DMS53 treated with DMSO at 0.1 percent for 48 hours (cell line): ENCODE results near the gene PDE10A.
A peak's percentile ranks its signal among the peaks of the same experiment; 100 is the strongest.
"Not testable (repeated sequence)": the region's sequence is repeated elsewhere in the genome, so short reads cannot be mapped to it uniquely, and the experiment has no call there.

Experiments
- DNase-seq: peaks from one replicate; lab custom pipeline; 2025; ENCODE audit not compliant: unreplicated experiment; lab: John Stamatoyannopoulos, UW

Gene PDE10A

DNA sequence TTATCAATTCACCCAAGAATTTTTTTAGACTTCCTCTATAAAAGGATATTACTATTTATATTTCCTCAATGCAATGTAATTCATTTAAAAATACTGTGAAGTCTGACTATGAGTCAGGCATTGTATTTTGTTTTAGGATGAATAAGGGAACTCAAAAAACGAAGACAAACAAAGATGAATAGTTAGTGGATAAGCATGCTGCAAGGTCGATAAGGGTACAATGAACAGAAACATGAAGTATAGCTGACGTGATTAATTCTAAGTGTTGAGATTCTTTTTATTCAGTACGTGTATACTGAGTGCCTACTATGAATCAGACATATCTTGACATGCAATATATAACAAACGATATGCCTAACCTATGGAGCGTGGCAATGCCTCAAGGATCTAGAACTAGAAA, 105.4 kb downstream of the PDE10A start:
- no peak for DNase-seq

GRCh38 chr6:165556116-165556843, 106.8 kb downstream of the PDE10A start:
- DNase-seq, result peak; percentile 84

DNA sequence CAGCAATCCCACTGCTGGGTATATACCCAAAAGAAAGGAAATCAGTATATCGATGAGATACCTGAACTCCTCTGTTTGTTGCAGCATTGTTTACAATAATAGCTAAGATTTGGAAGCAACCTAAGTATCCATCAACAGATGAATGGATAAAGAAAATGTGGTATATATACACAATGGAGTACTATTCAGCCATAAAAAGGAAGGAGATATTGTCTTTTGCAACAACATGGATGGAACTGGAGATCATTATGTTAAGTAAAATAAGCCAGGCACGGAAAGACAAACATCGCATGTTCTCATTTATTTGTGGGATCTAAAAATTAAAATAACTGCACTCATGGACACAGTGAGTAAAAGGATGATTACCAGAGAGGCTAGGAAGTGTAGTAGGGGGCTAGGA, 108.4 kb downstream of the PDE10A start:
- not testable (repeated sequence) for DNase-seq

GRCh38 chr6:165552248-165552736, 110.7 kb downstream of the PDE10A start:
- no peak for DNase-seq

DNA sequence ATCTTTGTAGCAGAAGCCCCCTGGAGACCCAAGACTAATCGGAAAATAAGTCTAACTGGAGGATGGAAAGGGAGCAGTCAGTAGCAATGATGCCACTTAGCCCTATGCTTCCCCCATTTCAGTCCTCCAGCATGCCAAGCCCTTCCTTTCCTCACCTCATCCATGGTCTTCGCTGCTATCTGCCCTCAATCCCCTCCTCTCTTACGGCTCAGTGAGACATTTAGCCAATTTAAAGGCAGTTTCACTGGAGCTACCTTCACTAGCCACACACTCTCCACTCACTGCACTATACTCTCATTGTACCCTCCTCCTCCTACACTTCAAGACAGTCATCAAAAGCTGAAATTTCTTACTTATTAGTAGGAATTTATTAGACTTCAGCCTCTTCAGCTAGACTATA, 111.2 kb downstream of the PDE10A start:
- no peak for DNase-seq

DNA sequence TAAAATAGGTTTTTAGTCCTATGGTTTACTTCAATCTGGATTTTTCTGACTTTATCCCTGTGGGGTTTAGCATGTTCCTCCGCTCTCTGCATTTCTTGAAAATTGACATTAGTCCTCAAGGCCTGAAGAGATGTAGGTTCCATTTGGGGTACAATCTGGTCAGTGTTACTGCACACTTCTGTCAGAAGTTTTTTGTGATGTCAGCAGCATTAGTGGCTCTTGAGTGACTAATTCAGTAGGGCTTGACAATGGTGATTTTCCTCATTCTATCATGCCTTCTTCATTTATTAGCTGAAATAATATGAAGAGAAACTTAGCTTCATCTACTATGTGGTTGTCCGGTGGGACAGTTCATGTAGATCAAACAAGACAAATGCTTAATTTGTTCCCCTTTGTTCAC, 114.6 kb downstream of the PDE10A start:
- no peak for DNase-seq

- no peak for DNase-seq
Observed at GRCh38 chr6:165545806-165546205, 117.2 kb downstream of the PDE10A start.

DNA sequence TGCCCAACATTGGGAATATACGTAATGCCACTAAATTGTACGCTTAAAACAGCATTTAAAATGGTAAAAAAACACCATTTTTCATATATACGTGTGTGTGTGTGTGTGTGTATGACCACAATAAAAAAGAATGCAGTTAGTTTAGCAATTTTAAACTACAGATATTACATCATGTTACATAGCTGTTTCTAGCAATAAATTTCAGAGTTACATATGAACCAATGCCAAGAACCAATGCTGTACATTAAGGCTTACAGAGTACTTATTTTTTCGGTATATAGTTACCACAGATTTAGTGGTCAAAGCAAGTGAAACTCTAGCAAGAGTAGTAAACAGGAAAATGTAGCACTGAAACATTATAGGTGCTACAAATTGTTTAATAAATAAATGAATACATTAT, 119.3 kb downstream of the PDE10A start:
- DNase-seq, result no peak

GRCh38 chr6:165536911-165537310, 126.1 kb downstream of the PDE10A start:
- DNase-seq, result no peak

DNA sequence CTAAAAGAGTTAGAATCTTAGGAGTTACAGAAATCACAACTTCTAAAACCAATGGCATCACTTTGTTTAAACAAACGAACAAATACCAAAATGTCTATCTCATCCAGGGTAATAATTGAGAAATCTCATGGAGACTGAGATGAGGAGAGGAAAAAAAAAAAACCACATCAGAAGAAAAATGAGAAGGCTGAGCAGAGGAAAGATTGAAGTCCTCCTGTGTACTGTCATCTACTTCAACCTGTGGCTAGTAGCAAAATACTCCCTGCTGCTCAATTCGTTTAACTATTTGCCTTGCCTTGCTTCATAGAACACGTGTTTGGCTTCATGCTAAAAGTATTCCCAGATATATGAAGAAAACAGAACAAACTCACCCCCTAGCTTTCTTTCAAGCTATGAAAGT, 143.7 kb downstream of the PDE10A start:
- DNase-seq, result no peak

DNA sequence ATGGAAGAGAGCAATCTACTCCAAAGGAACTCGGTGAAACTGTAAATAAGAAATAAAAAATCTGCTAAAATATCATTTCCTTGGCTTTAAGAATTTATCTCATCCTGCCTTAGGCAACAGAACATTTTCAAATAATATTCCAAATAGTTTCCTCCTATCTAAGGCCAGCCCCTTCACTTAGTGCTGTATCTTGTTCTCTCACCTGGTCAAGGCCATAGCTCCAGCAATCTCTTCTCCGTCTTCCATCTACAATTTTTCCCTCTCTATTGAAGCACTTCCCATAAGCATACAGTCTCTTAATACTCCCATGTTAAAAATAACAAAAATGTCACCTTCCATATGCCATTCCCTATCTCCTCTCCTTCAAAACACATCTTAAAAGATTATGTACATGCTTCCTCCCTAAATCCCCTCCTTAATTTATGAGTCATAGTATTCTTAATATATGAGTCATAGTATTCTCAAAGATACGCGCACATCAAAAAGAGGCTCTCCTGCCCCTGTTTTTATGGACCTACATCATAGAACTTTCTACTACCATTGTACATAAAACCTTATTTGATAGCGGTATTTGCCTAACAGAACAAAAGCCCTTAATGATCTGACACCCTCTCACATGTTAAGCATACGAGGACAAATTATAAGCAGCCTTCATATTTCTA, 146.9 kb downstream of the PDE10A start:
- DNase-seq, result peak; percentile 2

DNA sequence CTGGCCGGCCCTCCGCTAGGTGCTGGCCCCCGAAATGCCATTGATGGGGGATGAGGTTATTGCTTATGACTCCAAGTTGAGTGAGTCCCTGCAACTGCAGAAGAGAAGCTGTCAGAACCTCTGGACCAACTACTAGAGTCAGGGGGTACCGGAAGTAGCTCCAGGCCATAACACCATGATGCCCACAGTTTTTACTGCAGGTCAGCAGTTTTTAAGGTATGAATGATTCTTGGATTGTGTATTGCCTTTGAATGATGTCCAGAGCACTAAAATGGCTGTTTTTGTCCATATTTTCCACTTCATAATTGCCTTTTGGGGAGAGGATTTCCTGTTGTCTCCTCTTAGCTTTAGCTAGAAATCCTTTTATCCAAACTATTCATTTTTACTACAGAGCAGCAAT, 148.4 kb downstream of the PDE10A start:
- no peak for DNase-seq

DNA sequence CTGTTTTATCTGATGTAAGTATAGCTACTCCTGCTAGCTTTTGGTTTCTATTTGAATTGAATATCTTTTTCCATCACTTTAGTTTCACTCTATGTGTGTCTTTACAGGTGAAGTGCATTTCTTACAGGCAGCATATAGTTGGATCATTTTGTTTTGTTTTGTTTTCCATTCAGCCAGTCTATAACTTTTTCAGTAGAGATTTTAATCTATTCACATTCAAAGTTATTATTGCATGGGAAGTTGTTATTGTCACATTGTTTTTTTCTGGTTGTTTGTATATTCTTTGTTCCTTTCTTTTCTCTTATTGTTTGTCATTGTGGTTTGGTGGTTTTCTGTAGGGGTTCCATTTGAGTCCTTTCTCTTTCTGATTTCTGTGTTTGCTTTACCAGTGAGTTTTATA, 151.2 kb downstream of the PDE10A start:
- no peak for DNase-seq

GRCh38 chr6:165508321-165508869, 154.6 kb downstream of the PDE10A start:
- no peak for DNase-seq

GRCh38 chr6:165506657-165507056, 156.4 kb downstream of the PDE10A start:
- no peak for DNase-seq

GRCh38 chr6:165500214-165500907, 162.7 kb downstream of the PDE10A start:
- peak; percentile 39 for DNase-seq

DNA sequence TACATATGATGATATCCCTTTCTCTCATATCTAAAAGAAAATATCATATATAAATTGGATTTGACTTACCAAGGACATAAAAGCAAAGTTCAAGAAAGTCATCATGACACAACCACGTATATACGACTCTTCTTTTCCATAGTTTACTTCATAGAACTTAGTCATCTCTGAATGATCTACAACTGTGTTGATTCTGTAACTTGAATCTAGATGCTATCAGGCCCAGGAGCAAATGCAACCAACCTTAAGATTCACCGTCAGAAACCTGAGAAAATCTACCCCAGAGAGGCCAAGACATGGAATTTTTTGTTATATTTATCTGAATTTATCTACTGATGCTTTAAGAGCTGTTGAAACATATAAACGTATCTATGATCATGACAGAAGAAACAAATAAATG, 165.6 kb downstream of the PDE10A start:
- no peak for DNase-seq

GRCh38 chr6:165488624-165489295, 174.3 kb downstream of the PDE10A start:
- no peak for DNase-seq

GRCh38 chr6:165487950-165488349, 175.1 kb downstream of the PDE10A start:
- DNase-seq, result no peak

DNA sequence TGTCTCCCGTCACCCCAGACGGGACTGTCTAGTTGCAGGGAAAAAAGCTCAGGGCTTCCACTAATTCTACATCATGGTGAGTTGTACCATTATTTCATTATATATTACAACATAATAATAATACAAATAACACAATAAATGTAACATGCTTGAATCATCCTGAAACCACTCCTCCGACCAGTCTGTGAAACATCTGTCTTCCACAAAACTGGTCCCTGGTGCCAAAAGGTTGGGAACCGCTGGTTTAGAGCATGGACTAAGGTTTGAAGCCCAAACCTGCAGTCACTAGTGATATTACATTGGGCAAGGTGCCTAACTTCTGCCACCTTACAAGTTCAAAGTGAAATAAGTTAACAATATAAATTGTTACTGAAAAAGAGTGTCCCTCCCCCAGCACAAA, 175.7 kb downstream of the PDE10A start:
- no peak for DNase-seq
